Body of pancreas (tissue), 4 donors: ENCODE results near the gene NOTCH4. TPM values are rescaled to one million over a fixed set of nuclear protein-coding genes. Genes with fewer than 3 reads are reported as not detected.
"Not testable (repeated sequence)": the region's sequence is repeated elsewhere in the genome, so short reads cannot be mapped to it uniquely, and the experiment has no call there.

Experiments used
- ATAC-seq: fragments of 150-250 bp; one replicate; pipeline ENCODE4 v1.9.1; 2016
- DNase-seq, 4 donors: peaks; one replicate each; pipeline ENCODE4 v3.0.0-alpha.2; 2019
- H3K27ac ChIP-seq, 4 donors: fragments of 200-600 bp; sonication (generic); 1 replicate in 3 of 4; 2 replicates in 1 of 4; pipeline versions ENCODE4 v1.5.1 to v1.6.1; 2016 to 2019; ENCODE audit warnings: mild to moderate bottlenecking in 1 of 4, mixed read lengths in 1 of 4, moderate library complexity in 1 of 4
- H3K27me3 ChIP-seq, 2 donors: fragments of 200-600 bp; sonication (generic); one replicate each; pipeline ENCODE4 v1.6.0; 2016; ENCODE audit warnings: mild to moderate bottlenecking in 1 of 2
- H3K36me3 ChIP-seq, 2 donors: fragments of 200-600 bp; sonication (generic); replicated peaks in 1 of 2; 2 replicates each; pipeline ENCODE4 v1.5.1; 2016; ENCODE audit warnings: low read depth in 2 of 2; ENCODE audit not compliant: insufficient read depth in 1 of 2
- H3K4me1 ChIP-seq: fragments of 200-600 bp; sonication (generic); one replicate; pipeline ENCODE4 v1.6.0; 2016
- H3K4me3 ChIP-seq, 2 donors: fragments of 200-600 bp; sonication (generic); 1 replicate in 1 of 2; 2 replicates in 1 of 2; pipeline ENCODE4 v1.5.1; 2016 to 2019
- H3K9me3 ChIP-seq, 3 donors: fragments of 200-600 bp; sonication (generic); 1 replicate in 2 of 3; 2 replicates in 1 of 3; pipeline ENCODE4 v1.5.1; 2016
- POLR2A ChIP-seq, 3 donors: fragments of 450-650 bp; IDR thresholded peaks; one replicate each; pipeline ENCODE4 v1.6.1; 2016; ENCODE audit warnings: antibody characterized with exemption in 3 of 3, mild to moderate bottlenecking in 2 of 3
- WGBS, 2 donors: methylation state at CpG; one replicate each; pipeline ENCODE4 v1.1.5; 2017; 5-methylcytosine and 5-hydroxymethylcytosine counted together
- intact Hi-C: fragments of 100-400 bp; cut with DNase I; formaldehyde crosslinking; loops from one replicate; pipeline ENCODE4 v1.15.1; 2023
- total RNA-seq, 2 donors: library from RNA; depleted of rRNA; stranded (reverse); fragments of >200 nt; gene quantifications; one replicate each; pipeline ENCODE4 v1.1.0, GENCODE V29; 2016
- TF ChIP-seq, protein P1 (sequence below), 7 experiments: fragments of 450-650 bp in 4 of 7; fragments of 200-600 bp in 3 of 7; sonication (generic) in 3 of 7; IDR thresholded peaks; one replicate each; pipeline ENCODE4 v1.5.1; 2016 to 2019; ENCODE audit warnings: antibody characterized with exemption in 7 of 7

Gene NOTCH4
- total RNA-seq = 10 to 100 TPM; 10.6 to 48.1 TPM

DNA sequence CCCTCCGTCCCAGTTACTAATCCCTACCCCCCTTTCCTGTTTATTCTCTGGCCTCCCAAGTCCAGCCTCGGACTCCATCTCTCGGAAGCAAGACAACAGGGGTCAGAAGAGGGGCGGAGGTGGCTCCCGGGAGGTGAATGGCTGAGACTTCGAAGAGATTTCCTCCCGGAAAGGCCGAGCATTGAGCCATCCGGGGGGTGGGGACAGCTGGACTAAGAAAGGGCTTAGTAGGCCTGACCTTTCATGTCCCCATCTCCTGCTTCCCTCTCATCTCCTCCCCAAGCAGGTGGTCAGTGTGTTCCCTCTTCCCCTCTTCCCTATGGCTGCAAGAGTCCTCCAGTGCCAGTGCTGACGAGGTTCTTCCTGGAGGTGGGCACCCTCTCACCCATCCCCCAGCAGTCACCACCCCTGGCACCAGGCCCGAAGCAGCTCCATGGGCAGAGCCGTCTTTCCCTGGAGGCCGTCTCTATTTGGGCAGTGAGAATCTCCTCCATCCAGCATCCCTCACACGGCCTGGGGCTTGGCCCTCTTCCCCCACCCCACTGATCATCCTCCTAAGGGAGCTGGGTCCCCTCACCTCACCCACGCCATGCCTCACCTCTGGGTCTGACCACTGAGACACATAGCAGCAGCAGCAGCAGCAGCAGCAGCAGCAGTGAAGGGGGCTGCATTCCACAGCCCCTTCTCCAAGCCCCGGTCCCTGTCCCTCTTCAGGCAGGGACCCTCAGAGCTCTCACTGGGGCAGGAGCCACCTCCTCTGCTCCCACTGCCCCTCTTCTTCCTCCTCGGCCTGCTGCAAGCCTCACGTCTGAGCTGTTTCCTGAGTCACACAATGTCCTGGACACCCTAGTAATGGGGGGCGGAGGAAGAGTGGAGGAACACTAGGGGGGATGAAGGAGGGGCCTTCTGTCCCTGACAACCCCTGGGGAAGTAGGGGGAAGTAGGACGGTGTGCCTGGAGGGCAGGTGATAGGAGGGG lies at the start of gene NOTCH4:
Gene NOTCH4 (minus strand): TSS at position 810 of the 978 bp plus-strand sequence. CDS start 139 bp downstream, at position 671.
- intact Hi-C loops = no loop called here
- Histone ChIP-seq H3K27ac (peak within 1 kb of the TSS in 1 of 4 donors; percentile 25), H3K4me3 (no peak within 1 kb of the TSS), H3K4me1 (no peaks in the 10 kb centered on the region), H3K9me3 (no peaks in the 10 kb centered on the region), H3K36me3 (no peaks in the 10 kb centered on the region), H3K27me3 (no peaks in the 10 kb centered on the region)
- ATAC-seq = no peak
- TF ChIP-seq POLR2A (IDR thresholded peaks at IDR 0.05) = peak in 1 of 3 donors; percentile 14
- TF ChIP-seq, protein P1, sequence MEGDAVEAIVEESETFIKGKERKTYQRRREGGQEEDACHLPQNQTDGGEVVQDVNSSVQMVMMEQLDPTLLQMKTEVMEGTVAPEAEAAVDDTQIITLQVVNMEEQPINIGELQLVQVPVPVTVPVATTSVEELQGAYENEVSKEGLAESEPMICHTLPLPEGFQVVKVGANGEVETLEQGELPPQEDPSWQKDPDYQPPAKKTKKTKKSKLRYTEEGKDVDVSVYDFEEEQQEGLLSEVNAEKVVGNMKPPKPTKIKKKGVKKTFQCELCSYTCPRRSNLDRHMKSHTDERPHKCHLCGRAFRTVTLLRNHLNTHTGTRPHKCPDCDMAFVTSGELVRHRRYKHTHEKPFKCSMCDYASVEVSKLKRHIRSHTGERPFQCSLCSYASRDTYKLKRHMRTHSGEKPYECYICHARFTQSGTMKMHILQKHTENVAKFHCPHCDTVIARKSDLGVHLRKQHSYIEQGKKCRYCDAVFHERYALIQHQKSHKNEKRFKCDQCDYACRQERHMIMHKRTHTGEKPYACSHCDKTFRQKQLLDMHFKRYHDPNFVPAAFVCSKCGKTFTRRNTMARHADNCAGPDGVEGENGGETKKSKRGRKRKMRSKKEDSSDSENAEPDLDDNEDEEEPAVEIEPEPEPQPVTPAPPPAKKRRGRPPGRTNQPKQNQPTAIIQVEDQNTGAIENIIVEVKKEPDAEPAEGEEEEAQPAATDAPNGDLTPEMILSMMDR (IDR thresholded peaks at IDR 0.05) = no peak
- DNase-seq = no peak
- WGBS, 2 donors = 40 to 44% methylated on average over 19 to 20 of the region's 20 CpGs

DNA sequence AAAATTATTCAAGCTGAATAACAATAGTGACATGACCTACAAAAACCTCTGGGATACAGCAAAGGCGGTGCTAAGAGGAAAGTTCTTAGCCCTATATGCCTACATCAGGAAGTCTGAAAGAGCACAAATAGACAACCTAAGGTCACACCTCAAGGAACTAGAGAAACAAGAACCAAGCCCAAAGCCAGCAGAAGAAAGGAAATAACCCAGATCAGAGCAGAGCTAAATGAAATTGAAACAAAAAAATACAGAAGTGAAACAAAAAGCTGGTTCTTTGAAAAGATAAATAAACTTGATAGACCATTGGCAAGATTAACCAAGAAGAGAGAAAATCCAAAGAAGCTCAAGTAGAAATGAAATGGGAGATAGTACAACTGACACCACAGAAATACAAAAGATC lies 47.6 kb upstream of the NOTCH4 start:
- no peak for TF ChIP-seq POLR2A (IDR thresholded peaks at IDR 0.05)
- TF ChIP-seq, protein P1 (IDR thresholded peaks at IDR 0.05) = no peak
- Histone ChIP-seq H3K4me1 (no peaks in the 10 kb centered on the region), H3K4me3 (no peak overlapping the region), H3K36me3 (no peaks in the 10 kb centered on the region), H3K27ac (no peak overlapping the region), H3K9me3 (no peaks in the 10 kb centered on the region), H3K27me3 (no peaks in the 10 kb centered on the region)
- ATAC-seq = no peak
- DNase-seq = no peak
- 57 to 81% methylated on average over 1 of the region's 1 CpG for WGBS, 2 donors
- intact Hi-C loops = no loop called here

DNA sequence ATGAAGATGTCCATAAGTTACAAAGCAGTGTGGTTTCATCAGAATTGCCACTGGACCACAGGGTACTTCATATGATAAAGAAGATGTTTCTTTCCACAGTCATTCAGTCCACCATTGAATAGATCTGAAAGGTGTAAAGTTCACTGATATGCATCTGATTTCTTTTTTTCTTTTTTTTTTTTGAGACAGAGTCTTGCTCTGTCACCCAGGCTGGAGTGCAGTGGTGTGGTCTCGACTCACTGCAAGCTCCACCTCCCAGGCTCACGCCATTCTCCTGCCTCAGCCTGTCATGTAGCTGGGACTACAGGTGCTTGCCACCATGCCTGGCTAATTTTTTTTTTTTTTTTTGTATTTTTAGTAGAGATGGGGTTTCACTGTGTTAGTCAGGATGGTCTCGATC lies 44.6 kb upstream of the NOTCH4 start:
- DNase-seq, H3K36me3 ChIP-seq, ATAC-seq, H3K4me1 ChIP-seq, intact Hi-C loops, H3K9me3 ChIP-seq, H3K4me3 ChIP-seq, H3K27ac ChIP-seq, H3K27me3 ChIP-seq: not testable (repeated sequence)
- WGBS, 2 donors = 73 to 80% methylated on average over 3 of the region's 3 CpGs

DNA sequence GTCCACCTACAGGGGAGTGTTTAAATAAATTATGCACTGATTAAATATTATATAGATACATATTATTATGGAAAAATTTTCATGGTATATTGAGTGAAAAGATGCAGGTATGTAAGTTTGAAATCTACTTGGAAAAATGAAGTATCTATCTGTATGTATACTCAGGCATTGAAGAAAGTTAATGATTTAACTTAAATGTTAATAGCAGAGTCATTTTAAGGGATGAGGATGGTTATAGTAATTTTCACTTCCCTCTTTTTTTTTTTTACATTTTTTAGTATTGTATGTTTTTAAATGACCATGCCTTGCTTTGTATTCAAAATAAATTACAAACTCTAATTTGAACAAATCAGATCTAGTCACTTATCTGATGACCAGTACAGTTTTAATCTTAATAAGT lies 43.2 kb upstream of the NOTCH4 start:
- H3K36me3 ChIP-seq = no peaks in the 10 kb centered on the region

DNA sequence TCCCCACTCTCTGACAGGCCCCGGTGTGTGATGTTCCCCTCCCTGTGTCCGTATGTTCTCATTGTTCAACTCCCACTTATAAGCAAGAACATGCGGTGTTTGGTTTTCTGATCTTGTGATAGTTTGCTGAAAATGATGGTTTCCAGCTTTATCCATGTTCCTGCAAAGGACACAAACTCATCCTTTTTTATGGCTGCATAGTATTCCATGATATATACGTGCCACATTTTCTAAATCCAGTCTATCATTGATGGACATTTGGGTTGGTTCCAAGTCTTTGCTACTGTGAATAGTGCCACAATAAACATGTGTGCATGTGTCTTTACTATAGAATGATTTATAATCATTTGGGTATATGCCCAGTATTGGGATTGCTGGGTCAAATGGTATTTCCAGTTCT lies 33.4 kb upstream of the NOTCH4 start:
- DNase-seq, intact Hi-C loops, H3K9me3 ChIP-seq, H3K4me3 ChIP-seq, H3K27ac ChIP-seq, H3K4me1 ChIP-seq, H3K36me3 ChIP-seq, H3K27me3 ChIP-seq, ATAC-seq: not testable (repeated sequence)
- WGBS, 2 donors = 92% methylated on average over 4 of the region's 4 CpGs

More for the DNA sequence above, 43.2 kb upstream of the NOTCH4 start:
- H3K27me3 ChIP-seq = no peaks in the 10 kb centered on the region
- DNase-seq = no peak
- no peaks in the 10 kb centered on the region for H3K9me3 ChIP-seq
- no peak overlapping the region for H3K27ac ChIP-seq
- intact Hi-C loops = no loop called here
- TF ChIP-seq POLR2A (IDR thresholded peaks at IDR 0.05) = no peak
- ATAC-seq = no peak
- no peaks in the 10 kb centered on the region for H3K4me1 ChIP-seq
- no peak overlapping the region for H3K4me3 ChIP-seq

DNA sequence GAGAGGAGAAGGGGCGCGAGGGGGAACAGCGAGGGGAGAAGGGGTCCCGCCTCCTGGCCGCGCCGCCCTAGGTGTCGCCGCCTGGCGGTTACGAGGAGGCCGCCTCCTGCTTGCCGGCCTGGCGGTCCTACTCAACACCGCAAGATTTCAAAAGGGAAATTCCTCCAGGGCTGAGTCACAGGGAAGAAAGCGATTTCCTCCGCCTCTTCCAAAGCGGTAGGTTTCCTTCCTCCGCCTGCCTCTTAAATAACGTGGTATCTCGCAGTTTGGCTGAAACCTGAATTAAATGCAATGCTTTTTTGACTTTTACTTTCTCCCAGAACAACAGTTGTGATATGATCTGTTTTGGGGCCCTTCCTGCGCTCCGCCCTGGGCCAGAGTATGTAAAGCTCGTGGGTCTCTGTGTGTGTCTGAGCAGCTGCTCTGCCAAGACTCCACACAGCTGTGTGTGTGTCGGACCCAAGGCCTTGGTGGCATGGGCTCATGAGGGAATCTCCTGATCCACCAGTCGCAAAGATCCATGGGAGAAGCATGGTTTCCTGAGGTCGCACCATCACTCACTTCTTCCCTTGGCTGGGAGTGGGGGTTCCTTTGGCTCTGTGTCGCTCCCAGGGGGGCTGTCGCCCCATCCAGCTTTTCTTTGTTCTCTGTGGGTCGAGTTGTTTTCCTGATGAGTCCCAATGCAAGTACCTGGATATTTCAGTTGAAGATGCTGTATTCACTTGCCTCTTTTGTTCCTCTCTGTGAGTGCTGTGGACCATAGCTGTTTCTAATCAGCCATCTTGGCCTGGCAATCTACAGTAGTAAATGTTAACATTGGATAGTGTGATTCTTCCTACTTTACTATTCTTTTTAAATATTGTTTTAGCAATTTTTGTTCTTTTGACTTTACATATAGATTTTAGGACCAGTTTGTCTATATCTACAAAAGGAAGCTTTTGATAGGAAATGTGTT lies 31.6 kb upstream of the NOTCH4 start:
- Histone ChIP-seq H3K27ac (peak overlapping the region in 2 of 4 donors; percentile 45 to 46), H3K4me3 (no peak overlapping the region), H3K9me3 (no peaks in the 10 kb centered on the region), H3K4me1 (peaks cover 5% of the 10 kb centered on the region), H3K27me3 (peaks cover 0 to 6% of the 10 kb centered on the region in 2 donors), H3K36me3 (no peaks in the 10 kb centered on the region)
- intact Hi-C loops = no loop called here
- TF ChIP-seq POLR2A (IDR thresholded peaks at IDR 0.05) = no peak
- TF ChIP-seq, protein P1 (IDR thresholded peaks at IDR 0.05) = peak; percentile 40 to 55 (median 45)
- ATAC-seq (peak; percentile 92), DNase-seq (peak; percentile 47 to 60 (median 56))
- WGBS, 2 donors = 16 to 19% methylated on average over 28 to 30 of the region's 30 CpGs
